Right forelimb (tissue), 1 donor: ENCODE data around the gene MYLK3.

Experiments used
- DNase-seq: peaks from one replicate; pipeline ENCODE4 v3.0.0-alpha.2; 2018

MYLK3 gene

DNA sequence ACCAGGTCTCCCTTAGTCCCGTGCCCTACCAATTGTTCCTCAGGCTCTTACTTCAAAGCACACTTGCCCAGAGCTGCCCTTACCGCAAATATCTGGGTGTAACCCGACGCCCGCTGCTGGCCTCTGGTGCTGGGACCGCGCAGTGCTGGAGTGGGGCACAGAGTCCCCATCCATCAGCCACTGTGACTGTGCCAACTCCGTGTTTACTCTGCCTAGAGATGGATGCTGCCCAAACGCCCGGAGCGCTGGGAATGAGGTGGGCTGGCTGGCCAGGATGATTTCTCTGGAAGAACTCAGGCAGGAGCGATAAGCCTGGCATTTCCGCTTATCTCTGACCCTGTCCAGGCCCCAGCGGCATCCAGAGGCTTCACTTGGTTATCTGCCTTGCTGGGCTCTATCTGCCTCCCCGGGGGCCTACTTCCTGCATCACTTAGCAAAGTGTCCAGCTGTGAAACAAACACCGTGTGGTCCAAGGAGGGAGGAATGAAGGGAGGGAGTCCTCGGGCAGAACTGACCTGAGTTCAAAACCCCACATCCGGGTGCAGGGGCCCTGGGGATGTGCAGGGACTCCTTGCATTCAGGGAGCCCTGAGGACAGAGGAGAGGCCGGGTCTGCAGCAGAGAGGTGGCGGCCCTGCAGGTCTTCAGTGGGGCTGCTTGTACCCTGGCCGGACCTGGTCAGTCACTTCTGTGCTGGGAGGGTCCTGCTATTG is 9.4 kb upstream of the MYLK3 start:
- DNase-seq, result no peak

DNA sequence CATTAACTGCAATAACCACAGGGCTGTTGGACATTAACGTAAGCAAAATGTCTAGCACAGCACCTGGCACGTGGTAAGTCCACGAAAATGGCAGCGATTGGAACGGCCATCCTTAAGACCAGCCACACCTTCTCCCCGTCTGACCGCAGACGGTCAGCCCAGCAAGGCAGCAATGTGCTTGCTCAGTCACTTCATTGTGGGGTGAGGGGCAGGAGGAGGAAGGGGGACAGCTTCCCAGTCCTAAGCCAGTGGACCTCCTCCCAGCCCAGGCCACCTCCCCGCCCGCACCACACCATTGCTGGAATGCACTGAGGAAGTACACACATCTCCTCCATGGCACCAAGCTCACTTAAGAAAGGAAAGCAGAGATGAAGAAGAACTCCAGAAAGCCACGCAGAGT is 8.6 kb upstream of the MYLK3 start:
- DNase-seq, result no peak

DNA sequence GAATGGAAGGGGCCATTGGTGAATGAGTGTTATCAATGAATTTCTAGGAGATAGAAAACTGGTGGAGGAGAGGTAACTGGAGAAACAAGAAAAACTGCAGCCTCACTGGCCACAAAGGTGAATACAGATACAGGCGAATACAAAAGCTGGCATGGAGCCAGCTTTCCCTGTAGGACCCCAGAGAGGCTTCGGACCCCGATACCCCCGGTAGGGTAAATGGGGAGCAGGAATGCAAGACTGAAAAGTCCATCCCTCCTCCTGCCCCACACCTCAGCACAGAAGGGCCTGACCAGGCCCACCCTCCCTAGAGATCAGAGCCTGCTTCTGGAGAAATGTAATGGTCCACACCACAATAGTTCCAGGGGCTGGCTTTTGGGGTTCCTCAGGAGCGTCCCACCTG is 4.9 kb upstream of the MYLK3 start:
- no peak for DNase-seq

DNA sequence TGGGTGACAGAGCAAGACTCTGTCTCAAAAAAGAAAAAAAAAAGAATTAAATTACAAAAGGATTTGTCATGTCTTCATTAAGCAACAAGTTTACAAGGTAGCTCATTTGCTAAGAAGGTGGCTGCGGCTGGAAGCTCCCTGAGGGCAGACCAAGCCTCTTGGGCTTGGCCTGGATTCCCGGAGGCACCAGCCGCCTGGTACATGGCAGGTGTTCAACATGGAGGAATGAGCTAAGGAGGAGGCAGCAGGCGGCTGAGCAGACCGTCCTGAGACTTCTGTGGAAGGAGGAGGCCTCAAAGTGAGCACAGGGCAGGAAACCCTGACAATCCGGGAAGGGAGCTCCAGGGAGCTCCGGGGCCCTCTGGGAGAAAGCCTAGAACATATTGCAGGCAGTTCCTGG is 3.2 kb upstream of the MYLK3 start:
- DNase-seq, result no peak

DNA sequence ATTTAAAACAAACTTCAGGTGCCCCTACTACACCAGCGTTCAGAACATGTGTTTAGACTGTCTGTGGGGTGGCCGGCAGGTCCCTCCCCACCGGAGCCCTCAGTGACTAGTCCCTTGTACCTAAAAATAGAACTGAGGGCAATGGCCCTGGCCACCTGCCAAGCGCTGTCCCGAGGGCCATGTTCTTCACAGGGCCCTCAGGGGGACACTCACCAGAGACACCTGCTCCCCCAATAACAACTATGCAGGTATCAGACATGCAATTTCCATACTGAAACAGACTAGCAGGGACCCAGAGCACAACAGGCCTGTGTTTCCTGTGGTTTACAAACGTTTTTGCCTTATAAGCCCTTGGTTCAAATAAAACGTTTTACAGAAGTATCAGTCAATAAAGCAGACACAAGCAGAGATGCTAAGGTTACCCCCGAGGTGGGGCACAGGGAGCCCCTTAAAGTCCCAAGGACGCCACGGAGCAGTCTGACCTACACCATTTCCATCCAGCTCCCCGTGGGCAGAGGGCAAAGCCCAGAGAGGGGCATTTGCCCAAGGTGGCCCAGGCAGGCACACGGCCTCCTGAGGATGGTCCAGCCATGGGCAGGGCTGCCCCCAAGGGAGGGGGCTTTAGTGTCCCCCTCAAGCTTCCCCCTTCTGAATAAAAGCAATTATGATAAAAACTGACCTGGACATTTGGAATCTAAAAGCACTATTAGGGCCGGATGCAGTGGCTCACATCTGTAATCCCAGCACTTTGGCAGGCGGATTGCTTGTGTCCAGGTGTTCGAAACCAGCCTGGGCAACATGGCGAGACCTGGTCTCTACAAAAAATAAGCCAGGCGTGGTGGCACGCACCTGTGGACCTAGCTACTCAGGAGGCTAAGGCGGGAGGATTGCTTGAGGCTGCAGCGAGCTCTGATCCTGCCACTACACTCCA is 896 bp upstream of the MYLK3 start:
- DNase-seq, result no peak

DNA sequence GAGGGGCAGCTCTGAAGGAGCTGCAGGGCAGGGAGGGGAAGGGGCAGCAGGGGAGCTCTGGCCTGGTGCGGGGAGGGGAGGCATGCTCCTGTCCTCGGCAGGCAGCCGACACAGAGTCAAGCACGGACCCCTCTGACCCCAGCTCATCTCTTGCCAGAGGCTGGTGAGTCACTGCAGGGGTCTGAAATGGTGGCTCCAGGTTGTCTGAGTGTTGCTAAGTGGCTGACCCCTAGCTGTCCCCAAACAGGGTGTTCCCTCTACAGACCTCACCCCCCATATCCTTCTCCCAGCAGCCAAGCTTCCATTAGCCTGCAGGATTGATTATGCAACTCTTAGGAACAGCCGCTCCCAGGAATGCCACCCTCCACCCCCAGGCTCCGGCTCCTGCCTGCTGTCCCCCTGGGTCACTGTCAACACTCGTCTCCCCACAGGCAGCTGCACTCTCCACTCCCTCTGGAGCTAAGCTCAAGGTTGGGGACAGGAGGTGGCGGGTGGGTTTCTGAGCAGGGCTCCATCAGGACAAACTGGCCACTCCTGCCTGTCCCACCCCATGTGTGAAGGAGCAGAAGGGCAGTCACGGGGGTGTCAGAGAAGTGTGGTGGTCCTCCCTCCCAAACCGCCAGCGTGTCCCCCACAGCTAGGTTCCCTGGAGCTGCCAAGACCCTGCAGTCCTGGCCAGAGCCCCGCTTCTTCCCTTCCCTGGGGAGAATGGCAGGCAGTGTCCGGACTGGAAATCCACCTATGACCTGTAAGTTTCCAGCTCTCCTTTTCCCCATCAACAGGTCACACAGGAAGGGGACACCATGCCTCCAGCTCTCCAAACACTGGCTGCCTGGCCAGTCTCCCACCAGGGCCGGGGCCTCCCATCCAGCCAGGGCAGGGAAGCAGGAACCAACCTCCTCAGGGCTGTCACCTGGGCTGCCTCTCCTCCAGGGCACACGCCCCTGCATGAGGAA is 1.0 kb downstream of the MYLK3 start:
- no peak for DNase-seq

DNA sequence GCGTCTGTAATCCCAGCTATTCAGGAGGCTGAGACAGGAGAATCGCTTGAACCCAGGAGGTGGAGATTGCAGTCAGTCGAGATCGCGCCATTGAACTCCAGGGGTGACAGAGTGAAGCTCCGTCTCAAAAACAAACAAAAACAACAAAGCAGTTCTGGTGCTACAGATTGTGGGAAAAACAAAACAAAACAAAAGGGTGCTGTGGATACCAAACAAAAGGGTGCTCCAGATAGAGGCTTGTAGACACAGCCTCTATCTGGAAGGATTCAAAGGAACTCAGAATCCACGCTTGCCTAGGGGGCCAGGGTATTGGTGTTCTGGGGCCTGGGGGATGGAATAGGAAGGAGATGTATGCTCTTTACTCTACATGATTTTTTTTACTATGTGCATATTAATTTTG is 2.5 kb downstream of the MYLK3 start:
- no peak for DNase-seq

DNA sequence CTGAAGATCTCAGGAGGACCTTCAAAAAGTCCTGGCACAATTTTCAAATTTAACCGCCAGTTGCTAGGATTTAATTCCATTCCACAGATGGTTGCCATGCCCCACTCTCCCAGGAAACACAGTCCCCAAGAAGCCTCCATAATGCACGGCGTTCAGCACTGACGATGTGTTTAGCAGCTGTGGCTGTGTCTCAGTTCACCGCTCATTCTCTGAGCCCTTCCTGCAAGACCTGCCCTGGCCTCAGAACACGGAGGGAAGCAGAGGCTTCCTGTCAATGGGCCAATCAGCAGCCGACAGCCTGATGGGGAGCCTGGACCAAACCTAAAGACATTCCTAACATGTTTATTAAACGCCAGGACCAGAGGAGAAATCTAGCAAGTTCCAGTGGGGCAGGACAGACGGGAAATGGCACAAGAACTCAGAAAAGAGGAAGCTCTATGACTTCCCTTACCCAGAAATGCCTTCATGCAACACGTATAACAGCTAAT is 4.9 kb downstream of the MYLK3 start:
- no peak for DNase-seq

DNA sequence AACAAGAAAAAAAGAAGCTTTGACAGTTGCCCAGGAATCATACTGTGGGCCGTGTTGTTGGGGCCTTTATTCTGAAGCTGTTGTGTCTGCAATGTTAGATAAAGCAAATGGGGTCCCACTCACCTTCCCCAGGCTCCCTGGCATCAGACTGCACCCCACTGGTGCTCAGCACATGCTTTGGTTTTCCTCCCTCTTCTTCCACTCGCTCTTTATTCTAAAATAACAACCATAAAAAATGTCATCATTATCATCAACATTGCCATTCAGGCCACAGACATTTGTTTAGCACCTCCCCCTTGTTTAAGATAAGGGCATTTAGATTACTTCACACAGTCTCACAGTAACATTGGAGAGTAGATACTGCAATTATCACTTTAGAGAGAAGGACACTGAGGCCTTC is 8.2 kb downstream of the MYLK3 start:
- no peak for DNase-seq

DNA sequence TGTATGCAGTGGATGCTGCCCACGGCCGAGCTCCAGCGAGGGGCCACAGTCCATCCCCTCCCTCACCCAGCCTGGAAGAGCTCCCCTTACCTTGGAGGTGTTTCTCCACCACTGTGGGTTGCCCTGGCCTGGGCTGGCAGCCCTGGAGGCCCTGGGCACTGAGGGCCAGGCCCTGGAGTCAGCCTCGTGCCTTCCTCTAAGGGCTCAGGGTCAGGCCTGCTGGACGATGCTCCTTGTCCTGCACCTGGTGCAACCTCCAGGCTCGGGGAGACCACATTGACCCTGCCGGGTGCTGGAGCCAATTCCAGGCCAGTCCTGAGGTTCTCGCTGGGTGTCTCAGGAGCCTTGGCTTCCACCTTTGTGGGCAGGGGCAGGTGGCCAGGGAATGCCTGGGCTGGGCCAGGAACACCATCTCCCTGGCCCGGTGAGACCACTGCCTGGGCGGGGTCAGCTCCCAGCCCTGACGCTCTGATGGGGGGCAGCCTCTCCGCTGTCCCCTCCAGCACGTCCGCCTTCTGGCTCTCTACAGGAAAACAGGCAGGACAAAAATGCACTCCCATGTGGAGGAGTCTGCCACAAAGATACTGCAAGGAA is 10.4 kb downstream of the MYLK3 start:
- no peak for DNase-seq

DNA sequence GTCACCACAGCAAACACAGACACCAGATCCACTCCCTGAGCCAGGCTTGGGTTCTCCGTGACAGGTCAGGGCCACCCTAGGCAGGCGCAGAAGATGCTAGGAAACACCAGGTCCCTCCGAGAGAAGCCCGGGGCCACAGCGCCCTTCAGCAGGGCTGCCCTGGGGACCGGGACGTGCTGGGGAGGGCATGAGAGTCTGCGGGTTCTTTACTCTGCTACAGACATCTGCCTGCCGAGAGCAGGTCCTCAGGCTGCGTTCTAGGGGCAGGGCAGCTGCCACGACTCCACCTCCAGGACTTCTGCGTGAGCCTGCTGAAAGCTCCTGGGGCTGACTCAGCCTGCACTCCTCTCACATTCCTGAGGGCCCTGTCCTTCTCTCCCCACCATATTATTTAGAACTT is 11.4 kb downstream of the MYLK3 start:
- no peak for DNase-seq

DNA sequence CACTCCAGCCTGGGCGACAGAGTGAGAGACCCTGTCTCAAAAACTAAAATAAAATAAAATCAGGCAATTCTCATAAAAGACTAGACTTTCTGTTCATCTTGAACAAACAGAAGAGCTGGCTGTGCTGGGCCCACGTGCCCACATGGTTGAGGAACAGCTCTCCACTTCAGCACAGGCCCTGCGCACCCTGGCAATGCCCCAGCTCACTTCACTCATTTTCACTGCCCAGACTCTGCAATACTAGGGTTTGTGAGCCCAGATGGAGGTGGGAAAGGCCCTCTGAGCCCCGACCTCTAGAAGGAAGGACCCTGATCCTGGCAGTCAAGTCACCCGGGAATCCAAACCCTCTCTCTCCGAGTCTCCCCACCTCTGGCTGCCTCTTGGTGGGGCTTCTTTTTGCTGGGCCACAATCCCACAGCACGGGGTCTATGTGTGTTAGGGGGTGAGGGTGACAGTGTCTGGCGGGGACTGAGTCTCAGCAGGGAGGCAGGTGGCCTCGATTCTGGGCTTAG is 14.8 kb downstream of the MYLK3 start:
- DNase-seq, result no peak

DNA sequence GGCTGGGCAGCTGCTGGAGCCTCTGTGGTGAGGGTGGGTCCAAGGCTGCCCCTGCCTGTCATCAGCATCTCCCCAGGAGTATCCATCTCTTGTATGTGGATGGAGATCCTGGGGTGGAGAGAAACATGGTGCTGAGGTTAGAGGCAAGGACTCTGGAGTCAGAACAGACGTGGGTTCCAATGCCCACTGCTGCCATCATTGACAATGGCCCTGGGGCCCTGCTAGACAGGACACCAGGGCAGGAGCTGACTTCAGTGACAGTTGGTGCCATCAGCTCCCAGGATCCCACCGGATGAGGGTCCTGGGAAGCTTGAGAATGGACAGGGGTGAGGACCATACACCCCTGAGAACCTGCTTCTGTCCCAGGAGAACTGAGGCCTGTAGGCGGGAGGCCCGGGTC is 15.6 kb downstream of the MYLK3 start:
- no peak for DNase-seq

DNA sequence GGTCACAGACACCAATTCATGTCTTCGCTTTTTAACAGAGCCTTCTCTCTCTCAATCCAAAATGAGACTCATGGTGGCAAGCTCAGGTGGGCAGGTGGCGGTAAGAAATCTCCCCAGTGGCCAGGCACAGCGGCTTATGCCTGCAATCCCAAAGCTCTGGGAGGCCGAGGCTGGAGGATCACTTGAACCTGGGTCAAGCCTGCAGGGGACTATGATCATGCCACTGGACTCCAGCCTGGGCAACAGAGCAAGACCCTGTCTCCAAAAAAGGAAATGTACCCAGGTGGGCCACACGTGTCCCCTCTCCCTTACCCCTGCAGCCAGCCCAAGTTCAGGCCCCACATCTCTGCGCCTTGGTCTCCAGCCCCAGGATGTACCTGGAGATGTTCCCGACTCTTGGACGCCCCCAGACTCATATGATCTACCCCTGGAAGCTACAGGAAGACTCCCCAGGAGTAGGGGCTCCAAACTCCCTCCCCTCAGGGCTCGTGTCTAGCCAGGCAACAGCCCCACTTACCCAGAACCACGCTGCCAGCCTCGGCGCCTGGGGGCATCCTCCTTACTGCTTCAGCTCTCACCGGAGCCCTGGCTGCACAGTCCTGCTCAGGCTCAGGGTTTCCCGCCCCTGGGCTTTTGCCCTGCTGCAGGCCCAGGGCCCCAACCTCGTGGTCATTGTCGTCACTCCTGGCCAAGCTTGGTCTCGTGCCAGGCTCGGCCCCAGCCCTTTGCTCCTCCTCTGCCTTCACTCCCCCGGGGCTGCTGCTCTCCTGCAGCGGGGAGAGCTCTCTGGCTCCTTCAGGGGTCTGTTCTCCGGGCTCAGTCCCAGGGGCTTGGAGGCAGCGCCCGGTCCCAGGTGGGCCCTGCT is 16.2 kb downstream of the MYLK3 start:
- no peak for DNase-seq

DNA sequence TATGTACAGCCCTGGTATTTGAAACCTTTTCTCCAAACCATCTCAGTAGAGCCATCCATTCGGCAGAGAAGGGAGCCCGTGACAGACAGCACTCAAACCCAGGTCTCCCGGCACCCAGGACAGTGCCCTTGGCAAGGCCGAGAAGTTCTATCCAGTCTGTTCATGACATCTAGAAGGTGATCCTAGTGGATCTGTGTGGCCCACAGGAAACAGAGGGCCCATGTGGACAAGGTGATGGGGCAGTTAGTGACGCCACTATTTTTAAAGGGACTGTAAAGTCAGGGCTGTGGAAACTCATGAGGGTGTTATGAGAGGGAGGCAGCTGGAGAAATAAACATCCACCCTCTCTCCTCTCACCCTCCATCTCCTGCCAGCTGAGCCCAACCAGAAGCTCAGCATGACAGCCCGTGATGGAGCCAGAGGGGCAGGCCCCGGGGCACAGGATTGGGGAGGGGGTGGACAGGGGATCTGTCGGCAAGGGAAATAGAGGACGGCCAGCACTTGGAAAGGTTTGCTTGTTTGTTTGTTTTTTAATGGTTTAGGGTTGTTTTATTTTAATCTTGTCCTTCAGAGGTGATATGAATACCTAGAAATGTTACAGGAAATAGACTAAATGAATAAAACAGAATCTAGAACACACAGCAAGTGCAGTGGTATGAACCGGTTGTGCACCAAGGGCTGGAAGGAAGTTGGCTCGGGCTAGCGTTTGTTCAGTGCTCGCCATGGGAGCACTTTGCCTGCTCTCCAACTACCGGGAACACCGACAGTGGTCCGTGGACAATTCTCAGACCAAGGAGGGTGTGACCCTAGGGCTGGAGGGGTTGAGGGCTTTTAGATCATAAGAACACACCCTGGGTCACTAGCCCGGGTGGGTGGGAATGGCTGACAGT is 17.1 kb downstream of the MYLK3 start:
- no peak for DNase-seq

DNA sequence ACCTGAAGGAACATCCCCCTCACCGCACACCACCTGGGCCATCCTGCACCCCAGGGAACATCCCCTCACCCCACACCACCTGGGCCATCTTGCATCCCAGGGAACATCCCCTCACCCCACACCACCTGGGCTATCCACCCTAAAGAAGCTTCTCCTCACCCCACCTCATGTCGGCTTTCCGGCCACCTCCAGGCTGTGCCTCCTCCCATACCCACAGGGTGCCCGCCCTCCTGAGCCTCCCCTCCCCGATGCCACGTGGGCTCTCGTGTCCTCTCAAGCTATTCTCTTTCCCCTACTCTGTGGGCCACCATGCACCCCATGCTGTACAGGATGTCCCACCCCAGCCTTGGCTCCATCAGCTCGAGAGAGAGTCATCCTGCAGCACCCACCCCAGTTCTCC is 18.0 kb downstream of the MYLK3 start:
- DNase-seq, result no peak

DNA sequence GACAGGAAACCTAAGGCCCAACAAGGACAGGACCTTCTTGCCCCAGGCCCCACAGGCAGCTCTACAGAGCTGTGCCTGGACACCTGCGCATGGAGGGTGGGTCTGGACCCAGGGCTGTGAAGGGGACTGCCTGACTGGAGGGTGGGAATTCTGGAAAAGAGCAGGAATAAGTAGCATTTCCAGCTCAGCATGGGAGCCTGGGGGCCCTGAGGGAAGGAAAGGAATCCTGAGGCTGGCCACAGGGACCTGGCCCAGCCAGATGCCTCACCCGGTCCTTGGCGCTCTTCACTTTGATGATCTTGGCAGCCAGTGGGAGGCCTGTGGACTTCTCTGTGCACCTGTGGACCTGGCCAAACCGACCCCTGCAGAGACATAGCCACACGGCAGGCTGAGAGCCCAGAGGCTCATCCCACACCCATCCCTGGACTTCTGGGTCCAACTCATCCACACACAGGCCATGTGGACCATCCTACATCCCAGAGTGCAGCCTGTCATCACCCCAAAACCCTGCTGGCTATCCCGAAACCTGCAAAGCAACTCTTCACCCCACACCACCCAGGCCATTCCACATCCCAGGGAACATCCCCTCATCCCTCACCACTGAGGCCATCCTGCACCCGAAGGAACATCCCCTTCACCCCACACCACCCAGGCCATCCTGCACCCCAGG is 18.7 kb downstream of the MYLK3 start:
- DNase-seq, result no peak

DNA sequence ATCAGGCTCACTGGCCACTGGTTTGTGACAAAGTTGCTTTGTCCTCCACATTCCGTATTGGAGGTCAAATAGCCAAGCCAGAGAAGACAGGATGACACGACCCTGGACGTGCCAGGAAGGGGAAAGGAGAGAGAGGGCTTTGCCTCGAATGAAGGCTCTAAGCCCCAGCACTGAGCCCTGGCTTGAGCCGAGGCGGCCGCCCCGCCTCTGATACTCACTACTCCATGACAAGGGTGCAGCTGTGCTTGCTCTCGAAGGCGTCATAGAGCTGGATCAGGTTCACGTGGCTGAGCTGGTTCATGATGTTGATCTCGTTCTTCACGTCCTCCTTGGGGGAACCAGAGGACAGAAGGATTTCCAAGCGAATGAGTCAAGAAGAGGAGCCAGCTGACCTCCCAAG is 19.3 kb downstream of the MYLK3 start:
- DNase-seq, result no peak

DNA sequence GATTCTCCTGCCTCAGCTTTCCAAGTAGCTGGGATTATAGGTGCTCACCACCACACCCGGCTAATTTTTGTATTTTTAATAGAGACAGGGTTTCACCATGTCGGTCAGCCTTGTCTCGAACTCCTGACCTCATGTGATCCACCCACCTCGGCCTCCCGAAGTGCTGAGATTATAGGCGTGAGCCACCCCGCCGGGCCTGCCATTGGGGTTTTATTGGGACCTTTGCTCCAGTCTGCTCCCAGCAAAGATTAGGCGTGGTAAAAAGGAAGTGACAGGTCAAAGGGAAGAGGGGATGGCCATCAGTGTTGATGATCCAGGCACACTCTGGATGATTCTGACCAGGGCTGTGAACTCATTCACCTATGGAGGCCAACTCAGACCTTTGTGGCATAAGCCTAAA is 20.5 kb downstream of the MYLK3 start:
- DNase-seq, result no peak

DNA sequence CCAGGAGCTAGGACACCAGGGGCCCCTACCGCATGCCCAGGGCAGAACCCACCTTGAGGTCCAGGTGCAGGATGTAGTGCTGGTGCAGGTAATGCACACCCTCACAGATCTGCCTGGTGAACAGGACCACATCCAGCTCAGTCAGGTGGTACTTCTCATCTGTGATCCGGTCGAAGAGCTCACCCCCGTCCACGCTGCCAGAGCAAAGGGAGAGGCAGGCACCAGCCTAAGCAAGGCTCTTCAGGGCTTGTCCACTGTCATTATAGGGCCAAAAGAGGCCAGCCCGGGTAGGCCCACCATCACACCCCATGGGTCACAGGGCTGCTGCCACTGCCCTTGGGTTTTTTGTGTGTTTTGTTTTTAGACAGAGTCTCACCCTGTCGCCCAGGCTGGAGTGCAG is 21.0 kb downstream of the MYLK3 start:
- no peak for DNase-seq
